ENCODE measurements around the gene STK32C. TPM values are rescaled to one million over a fixed set of nuclear protein-coding genes. Genes with fewer than 3 reads are reported as not detected.

STK32C gene
- total and polyA plus RNA-seq, 10 donors = 9.6 to 27.8 (median 15.7) TPM

DNA sequence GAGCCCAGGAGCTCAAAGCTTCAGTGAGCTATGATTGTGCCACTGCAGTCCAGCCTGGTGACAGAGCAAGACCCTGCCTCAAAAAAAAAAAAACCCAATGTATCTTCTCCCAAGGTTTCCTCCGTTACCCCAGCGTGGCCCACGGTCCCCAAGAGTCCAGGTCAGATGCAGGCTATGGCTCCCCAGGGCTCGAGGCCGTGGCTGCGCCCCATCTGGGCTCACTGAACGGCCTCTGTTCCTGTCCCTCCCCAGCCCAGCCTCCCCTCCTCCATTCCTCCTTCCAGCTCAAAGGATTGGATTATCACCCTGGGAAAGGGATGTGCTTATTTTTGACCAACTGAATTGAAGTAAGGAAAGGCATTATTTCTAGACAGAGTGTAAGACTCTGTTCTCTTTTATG lies 31.0 kb downstream of the STK32C start:
- no peaks in the 10 kb centered on the region for H3K27me3 ChIP-seq (replicated peaks in 1 of 7)
- DNase-seq = peak; percentile 28
- no peaks in the 10 kb centered on the region for H3K9me3 ChIP-seq
- 74 to 95% (median 85%) methylated on average over 7 of the region's 7 CpGs for WGBS, 5 donors
- intact Hi-C loops (cut with DNase I; ENCODE audit: low total_unique reads) = no loop called here
- no peak for TF ChIP-seq POLR2AphosphoS5 (IDR thresholded peaks at IDR 0.05)
- no peak for TF ChIP-seq POLR2A (IDR thresholded peaks at IDR 0.05)
- TF ChIP-seq, protein P1, sequence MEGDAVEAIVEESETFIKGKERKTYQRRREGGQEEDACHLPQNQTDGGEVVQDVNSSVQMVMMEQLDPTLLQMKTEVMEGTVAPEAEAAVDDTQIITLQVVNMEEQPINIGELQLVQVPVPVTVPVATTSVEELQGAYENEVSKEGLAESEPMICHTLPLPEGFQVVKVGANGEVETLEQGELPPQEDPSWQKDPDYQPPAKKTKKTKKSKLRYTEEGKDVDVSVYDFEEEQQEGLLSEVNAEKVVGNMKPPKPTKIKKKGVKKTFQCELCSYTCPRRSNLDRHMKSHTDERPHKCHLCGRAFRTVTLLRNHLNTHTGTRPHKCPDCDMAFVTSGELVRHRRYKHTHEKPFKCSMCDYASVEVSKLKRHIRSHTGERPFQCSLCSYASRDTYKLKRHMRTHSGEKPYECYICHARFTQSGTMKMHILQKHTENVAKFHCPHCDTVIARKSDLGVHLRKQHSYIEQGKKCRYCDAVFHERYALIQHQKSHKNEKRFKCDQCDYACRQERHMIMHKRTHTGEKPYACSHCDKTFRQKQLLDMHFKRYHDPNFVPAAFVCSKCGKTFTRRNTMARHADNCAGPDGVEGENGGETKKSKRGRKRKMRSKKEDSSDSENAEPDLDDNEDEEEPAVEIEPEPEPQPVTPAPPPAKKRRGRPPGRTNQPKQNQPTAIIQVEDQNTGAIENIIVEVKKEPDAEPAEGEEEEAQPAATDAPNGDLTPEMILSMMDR (IDR thresholded peaks at IDR 0.05 in 8 of 11, conservative IDR thresholded peaks at IDR 0.05 in 3 of 11) = no peak
- H3K27ac ChIP-seq = no peak overlapping the region
- H3K4me3 ChIP-seq = no peak overlapping the region
- H3K4me1 ChIP-seq = no peaks in the 10 kb centered on the region
- no peaks in the 10 kb centered on the region for H3K36me3 ChIP-seq

DNA sequence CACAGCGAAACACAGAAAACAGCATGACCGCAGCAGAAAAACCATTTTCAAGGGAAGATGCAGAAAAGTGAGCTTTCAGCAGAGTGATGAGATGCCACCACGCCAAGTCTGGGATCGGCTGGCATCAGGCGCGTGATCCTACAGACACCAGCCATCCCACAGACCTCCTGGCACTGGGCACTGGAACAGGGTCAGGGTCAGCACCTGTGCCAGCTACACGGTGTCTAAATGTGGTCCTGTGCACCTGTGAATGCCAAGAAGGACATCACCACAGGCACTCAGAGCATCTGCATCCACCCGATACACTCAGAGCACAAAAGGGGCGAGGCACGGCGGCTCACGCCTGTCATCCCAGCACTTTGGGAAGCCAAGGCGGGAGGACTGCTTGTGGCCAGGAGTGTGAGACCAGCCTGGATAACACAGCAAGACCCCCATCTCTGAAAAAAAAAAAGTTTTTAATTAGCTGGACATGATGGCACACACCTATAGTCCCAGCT lies 31.5 kb downstream of the STK32C start:
- peak; percentile 50 for DNase-seq
- H3K4me3 ChIP-seq = no peak overlapping the region
- no peak overlapping the region for H3K27ac ChIP-seq
- TF ChIP-seq, protein P1 (IDR thresholded peaks at IDR 0.05 in 8 of 11, conservative IDR thresholded peaks at IDR 0.05 in 3 of 11) = no peak
- TF ChIP-seq POLR2AphosphoS5 (IDR thresholded peaks at IDR 0.05) = no peak
- H3K4me1 ChIP-seq = no peaks in the 10 kb centered on the region
- H3K36me3 ChIP-seq = no peaks in the 10 kb centered on the region
- WGBS, 5 donors = 82 to 97% (median 91%) methylated on average over 12 to 13 of the region's 13 CpGs
- no peaks in the 10 kb centered on the region for H3K27me3 ChIP-seq (replicated peaks in 1 of 7)
- intact Hi-C loops (cut with DNase I; ENCODE audit: low total_unique reads) = no loop called here
- H3K9me3 ChIP-seq = no peaks in the 10 kb centered on the region

DNA sequence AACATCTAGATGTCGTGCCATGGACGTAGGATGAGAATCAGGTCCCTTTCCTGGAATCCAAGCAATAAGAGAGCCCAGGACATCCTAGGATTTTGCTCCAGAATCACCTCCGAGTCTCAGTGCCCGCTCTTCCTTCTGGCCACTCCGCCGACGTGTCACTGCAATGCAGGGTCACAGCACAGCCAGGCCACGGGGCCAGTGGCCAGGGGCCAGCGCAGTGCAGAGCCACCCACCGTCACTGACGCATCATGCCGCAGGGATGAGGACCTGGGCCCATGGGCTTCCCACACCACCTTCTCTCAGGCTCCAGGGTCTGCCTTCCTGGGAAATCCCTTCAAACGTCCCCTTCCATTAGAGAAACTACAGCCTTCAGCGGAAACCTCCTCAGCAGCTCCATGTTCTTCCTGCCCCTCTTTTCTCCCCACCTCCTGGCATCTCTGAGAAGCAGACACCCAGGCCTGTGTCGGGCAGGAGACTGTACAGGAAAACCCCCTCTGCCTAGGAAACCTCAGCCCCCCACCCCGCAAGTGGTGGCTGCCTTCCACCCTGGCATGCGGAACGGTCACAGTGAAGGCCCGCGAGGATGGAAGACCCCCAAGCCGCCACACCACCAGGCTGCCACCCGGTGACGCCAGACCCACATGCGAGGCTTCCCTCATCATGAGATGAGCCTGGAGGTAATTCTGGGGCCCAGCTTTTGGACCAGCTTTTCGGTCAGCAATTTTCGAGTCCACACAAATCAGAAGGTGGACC lies 32.1 kb downstream of the STK32C start:
- intact Hi-C loops (cut with DNase I; ENCODE audit: low total_unique reads) = no loop called here
- Histone ChIP-seq H3K4me3 (no peak overlapping the region), H3K4me1 (no peaks in the 10 kb centered on the region), H3K9me3 (no peaks in the 10 kb centered on the region), H3K27me3 (replicated peaks in 1 of 7) (no peaks in the 10 kb centered on the region), H3K27ac (no peak overlapping the region), H3K36me3 (no peaks in the 10 kb centered on the region)
- peak; percentile 55 for DNase-seq
- TF ChIP-seq, protein P1 (IDR thresholded peaks at IDR 0.05 in 8 of 11, conservative IDR thresholded peaks at IDR 0.05 in 3 of 11) = no peak
- no peak for TF ChIP-seq POLR2A (IDR thresholded peaks at IDR 0.05)
- no peak for TF ChIP-seq POLR2AphosphoS5 (IDR thresholded peaks at IDR 0.05)
- 87 to 95% (median 92%) methylated on average over 17 to 26 of the region's 26 CpGs for WGBS, 5 donors

DNA sequence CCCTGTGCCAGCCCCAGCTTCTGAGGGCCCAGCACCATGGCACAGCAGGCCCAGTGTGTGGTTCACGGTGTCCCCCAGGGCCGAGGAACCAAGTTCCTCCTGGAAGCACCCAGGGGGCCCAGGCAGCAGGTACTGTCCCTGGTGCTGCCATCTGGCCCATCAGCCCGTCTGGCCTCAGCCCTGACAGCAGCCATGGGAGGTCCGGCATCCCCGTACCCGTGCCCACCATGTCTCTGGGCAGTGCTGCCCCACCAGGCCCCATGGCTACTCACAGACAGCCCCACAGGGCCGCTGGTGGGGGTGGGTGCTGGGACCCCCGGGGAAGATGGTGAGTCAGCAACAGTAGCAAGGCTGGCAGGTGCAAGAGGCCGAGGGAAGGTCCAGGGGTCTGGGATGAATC lies 32.8 kb downstream of the STK32C start:
- Histone ChIP-seq H3K4me3 (no peak overlapping the region), H3K36me3 (no peaks in the 10 kb centered on the region), H3K27ac (no peak overlapping the region), H3K4me1 (no peaks in the 10 kb centered on the region), H3K9me3 (no peaks in the 10 kb centered on the region), H3K27me3 (replicated peaks in 1 of 7) (no peaks in the 10 kb centered on the region)
- peak; percentile 52 for DNase-seq
- no peak for TF ChIP-seq POLR2A (IDR thresholded peaks at IDR 0.05)
- TF ChIP-seq, protein P1 (IDR thresholded peaks at IDR 0.05 in 8 of 11, conservative IDR thresholded peaks at IDR 0.05 in 3 of 11) = no peak
- intact Hi-C loops (cut with DNase I; ENCODE audit: low total_unique reads) = no loop called here
- 82 to 89% (median 86%) methylated on average over 3 to 9 of the region's 9 CpGs for WGBS, 5 donors

Data from spleen (tissue), 11 donors.